Fibroblast of pulmonary artery (primary cell): ENCODE results near the gene MANSC1.

Experiments
- DNase-seq: peaks from one replicate; pipeline ENCODE4 v3.0.0-alpha.2; 2010; ENCODE audit warnings: low read depth
- H3K4me3 ChIP-seq: replicated peaks from 2 replicates; pipeline ENCODE4 v1.5.1; 2011; ENCODE audit warnings: low read depth, mild to moderate bottlenecking, control low read depth, low read length, moderate library complexity
- CTCF ChIP-seq: IDR thresholded peaks from 2 replicates; pipeline ENCODE4 v1.5.1; 2011; ENCODE audit warnings: mild to moderate bottlenecking, control low read depth, low read length, inconsistent platforms; ENCODE audit errors: missing control alignments

The MANSC1 gene

DNA sequence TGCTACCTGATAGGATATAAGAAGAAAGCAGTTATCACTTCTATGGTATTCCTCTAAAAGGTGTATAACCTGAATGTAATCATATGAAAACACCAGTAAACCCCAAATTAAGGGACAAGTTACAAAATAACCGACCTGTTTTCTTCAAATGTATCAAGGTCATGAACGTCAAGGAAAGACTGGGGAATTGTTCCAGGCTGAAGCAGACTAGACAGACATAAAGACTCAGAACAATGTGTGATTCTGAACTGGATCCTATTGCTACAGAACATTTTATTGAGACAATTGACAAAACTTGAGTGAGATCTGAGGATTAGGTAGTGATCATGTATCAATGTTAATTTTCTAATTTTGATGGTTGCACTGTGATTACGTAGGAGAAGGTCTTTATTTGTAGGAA lies 67.8 kb downstream of the MANSC1 start:
- no peak for DNase-seq
- no peak overlapping the region for H3K4me3 ChIP-seq
- no peak for TF ChIP-seq CTCF

GRCh38 chr12:12281134-12281533 lies 68.9 kb downstream of the MANSC1 start:
- no peak for TF ChIP-seq CTCF
- no peak for DNase-seq
- H3K4me3 ChIP-seq, result no peak overlapping the region

DNA sequence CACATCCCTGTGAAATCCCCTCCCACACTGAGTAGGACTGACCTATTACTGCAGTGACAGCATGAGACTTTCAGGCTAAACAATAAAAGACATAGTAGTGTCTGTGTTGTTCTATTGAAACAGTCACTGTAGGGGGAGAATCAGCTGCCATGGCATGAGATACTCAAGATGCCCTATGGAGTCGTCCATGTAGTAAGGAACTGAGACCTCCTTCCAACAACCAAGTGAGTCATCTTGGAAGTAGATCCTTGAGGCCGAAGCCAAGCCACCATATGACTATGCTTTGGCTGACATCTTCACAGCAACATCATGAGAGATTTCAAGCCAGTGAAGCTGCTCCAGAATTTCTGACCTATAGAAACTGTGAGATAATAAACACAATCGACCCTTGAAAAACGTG lies 71.1 kb downstream of the MANSC1 start:
- no peak for TF ChIP-seq CTCF
- DNase-seq, result peak; percentile 62
- no peak overlapping the region for H3K4me3 ChIP-seq
